ENCODE results near the gene PRKN.
"Not testable (repeated sequence)": the region's sequence is repeated elsewhere in the genome, so short reads cannot be mapped to it uniquely, and the experiment has no call there.

PRKN gene

DNA sequence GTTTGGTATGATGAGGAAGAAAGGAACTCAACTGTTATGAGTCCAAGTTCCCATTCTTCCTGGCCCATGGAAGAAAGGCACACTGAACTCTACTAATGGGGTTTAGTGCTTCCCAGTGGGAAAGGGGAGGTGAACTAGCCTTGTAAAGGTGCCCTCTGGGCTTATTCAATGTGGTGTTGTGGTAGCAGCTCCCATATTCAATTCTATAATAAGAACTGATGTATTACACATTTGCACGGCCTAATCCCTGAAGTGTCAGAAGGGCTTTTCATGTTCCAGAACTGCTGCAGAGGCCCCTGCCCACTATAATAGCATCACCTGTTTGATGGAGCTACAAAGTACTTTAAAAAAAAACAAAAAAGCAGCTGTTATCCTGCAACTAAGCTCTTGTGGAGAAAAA, 17.1 kb downstream of the PRKN start:
- no peak for DNase-seq

DNA sequence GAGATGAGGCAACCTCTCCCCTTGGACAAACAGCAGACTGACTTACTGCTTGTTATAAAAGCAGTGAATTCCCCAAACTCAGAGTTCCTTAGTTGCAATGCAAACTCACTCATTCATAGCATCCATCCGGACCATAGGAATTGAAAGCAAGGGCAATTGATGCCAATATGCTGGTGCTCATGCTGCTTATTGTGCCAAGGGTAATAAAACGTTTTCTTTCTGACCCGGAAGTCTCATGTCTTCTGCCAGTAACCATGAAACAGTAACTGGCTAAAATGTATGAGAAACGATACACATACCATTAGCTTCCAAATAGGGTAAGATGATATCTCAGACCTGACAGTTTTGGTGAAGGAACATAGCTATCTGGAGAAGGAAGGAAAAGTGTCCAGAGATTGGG, 18.1 kb downstream of the PRKN start:
- DNase-seq, result no peak

DNA sequence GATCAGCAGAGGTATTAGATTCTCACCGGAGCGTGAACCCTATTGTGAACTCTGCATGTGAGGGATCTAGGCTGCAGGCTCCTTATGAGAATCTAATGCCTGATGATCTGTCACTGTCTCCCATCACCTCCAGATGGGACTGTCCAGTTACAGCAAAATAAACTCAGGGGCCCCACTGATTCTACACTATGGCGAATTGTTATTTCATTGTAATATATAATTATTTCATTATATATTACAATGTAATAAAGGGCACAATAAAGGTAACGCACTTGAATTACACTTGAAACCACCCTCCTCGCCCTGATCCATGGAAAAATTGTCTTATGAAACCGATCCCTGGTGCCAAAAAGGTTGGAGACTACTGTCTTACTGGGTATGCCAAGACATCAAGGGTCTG, 18.6 kb downstream of the PRKN start:
- no peak for DNase-seq

DNA sequence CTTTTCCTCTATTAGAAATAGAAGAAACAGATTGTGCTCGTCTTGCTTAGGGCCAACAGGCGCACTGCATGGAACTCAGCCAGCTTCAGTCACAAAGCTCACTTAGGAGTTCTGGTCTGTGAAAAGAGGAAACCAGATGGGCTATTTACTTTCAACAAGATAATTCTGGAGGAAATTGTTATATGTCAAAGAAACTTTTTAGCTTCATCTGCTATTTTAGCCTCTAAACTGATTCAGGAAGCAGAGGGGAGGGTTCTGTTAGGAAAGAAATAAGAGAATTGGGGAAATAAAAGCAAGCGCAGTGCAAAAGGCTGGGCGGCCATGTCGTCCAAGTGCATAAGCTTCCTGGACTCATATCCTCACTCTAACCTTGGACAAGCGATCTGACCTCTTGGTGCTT, 21.3 kb downstream of the PRKN start:
- peak; percentile 72 for DNase-seq

DNA sequence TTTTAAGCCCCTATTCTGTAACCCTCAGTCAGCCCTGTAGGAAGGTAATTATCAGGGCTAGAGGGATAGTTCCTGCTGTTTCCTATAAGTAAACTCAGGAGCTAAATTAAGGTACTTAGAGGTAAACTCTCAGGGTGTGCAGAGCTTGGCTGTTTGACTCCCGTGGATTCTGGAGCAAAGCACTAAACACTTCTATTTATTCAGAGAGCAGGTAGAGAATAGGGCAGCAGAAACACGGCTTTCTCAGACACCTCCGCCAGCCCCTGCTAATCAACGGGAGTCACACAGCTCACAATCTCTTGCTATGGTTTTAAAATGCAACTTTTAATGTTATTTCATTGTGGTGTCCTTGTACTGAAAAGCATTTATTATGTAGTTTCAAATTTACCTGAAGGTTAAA, 21.8 kb downstream of the PRKN start:
- DNase-seq, result no peak

DNA sequence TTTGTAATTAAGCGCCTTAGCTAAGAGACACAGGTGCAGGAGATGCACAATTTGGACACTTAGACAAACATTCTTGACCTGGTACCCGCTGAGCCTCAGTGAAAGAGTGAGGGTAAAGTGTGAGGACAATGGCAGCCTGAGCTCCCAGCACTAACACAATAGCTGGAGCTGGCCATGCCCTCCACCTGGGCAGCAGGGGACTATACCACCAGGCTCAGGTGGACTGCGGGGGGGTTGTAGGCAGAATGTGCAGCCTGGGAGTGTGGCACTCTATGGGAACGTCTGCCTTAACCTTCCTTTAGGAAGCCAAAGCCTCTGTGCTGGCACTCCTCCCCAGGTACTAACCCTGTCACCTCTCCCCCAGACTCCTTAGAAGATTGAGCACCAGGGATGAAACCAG, 23.6 kb downstream of the PRKN start:
- DNase-seq, result no peak

DNA sequence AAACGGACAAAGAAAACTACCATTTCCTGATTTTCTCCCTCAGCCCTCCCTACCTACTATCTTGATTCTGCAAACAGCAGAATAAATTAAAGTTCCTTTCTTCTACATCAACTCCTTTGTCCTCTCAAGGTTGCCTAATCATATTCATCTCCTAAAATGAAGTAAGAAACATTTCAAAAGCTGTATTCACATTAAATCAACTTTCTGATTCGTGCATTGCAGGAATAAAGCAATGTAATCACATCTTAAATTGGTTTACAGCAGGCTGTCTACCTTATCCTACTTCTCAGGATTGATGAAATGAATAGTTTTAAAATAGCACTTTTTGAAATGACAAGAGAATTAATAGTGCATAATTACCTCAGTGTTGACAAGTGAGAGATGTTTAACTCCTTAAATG, 25.1 kb downstream of the PRKN start:
- no peak for DNase-seq

DNA sequence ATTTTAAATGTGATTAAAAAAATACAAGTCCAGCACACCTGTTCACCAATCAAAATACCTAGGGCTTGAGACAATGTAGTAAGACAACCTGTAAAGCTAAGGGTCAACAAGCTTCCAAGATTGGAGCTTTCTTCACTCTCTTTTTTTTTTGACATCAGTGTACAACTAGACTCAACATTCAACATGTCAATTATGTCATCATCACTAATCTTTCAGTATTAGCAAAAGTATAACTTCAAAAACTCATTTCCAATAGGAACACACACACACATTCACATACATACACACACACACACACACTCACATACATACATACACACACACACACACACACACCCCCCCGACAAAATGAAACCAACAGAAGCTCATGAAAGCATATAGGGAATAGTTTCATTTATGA, 26.0 kb downstream of the PRKN start:
- no peak for DNase-seq

DNA sequence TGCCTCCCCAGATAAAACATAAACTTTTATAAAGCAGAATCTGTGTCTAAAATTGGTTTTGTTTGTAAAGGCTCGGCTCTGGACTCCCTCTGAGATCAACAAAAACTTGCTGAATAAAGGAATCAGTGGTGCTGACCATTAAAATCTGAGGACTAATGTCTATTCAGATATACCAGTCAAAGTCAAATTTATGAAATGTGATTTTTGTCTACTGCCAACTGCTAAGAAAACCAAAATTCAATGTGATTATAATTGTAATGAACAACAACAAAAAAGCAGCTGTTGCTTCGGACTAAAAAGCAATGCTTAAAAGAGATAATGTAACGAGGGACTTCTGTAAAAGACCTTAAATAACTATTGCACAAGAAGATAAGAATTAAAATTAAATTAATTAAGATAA, 26.6 kb downstream of the PRKN start:
- DNase-seq, result no peak

DNA sequence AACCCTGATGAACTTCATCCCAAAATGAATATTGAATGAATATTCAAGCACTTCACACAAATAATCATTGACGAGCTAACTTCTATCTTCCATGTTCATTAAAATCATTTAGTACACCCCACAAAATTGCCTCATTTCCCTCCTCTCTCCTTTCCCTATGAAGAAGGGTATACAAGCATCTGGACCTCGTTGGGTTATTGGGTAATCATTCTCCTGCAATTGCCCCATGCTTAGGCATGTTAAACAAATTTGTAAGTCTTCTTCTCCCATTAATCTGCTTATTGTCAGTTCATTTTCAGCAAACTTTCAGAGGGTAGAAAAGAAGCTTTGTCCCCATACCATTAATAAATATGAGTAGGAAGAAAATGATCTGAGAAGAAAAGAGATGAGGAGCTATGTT, 27.6 kb downstream of the PRKN start:
- no peak for DNase-seq

DNA sequence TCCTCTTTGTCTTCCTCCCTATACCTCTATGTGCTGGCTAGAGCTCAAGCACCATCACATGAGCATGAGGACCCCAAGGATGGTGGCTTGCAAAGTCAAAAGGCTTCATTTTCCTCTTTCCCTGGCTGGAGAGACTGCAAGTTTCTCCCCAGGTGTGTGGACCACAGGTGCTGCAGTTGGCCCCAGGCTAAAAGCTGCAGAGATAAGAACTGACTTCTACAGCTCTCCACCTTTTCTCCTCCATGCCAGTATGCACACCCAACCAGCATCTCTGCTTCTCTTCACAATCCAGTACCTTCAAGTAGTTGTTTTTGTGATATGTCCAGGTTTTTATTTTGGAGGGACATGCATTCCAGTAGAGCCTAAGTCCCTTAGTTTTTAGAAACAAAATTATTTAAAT, 29.1 kb downstream of the PRKN start:
- DNase-seq, result no peak

DNA sequence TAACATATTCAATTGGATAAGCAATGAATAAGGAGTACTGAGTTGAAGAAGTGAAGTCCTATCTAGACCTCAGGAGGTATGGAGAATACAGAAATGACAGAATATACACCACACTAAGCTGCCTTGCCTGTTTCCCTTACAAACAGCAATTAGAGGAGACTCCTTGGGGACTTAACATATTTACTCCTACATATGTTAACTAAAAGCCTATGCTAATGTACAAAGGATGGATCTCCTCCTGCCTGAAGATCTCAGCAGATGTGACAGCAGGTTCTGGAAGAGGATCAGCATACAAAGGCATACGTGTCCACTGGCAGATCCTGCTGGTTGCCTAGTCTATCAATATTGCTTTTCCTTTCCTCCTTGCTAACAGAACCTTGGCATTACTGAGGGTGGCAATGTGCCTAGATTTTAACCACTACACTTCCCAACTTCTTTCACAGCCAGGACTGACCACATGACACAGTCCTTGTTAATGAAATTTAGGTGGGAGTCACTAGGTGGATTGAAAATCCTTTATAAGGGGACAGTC, 29.6 kb downstream of the PRKN start:
- no peak for DNase-seq

DNA sequence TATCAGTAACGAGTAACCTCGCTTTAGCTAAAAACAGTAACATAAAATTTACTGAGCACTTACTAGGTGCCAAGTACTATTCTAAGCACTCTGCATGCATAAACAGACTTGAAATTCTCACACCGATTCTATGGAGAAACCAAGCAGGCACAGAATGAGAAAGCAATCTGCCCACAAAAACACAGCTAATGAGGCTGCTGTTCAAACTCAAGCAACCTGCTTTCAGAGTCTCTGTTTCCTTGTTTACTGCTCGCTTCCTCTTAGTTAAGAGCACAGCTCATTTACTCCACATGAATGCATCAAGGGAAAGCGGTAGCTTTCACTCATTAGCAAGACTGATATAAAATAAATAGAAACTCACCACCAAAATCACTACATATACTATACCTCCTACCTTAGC, 37.4 kb downstream of the PRKN start:
- DNase-seq, result no peak

DNA sequence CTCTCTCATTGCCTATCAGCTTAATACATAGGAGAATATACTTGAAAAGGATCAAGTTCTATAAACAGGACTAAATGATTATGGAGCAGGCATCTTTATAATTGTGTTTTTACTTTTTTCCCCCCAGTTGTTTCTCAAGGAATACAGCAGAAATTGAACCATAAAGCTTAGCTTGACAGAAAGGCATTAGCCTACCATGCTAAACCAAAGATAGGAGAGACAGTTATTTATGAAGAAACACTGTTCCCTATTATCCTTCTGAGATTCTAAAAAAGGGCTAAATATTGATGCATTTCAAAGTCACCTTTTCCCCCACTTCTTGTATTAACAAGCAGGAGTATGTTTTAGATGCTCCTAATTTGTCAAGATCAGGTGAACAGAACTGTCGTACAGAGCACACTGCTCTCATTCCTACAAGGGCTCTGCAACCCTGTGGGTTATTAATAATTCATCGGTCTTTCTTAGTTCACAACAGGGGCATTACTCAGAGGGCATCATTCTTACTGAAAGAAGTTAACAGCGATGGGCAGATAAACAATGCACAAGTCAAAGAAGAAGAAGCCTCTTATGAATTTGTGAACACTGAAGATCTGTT, 38.7 kb downstream of the PRKN start:
- DNase-seq, result no peak

DNA sequence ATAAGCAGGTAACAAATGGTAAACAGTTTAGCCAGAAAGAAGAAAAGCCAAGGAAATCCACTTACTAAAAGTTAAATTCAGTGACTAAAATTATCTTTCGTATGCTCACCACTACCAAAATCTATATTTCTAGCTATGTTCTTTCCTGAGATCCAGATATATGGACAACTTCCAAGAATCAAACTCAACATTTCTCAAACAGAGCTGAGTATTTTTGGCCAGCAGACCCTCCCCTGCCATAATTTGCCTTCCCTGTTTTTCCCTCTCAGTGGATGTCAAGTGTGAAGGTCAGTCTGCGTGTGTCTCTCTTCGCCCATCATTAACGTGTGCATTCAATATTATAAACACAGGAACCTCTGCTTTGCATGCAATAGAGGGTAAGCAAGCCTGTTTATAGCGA, 42.0 kb downstream of the PRKN start:
- DNase-seq, result no peak

DNA sequence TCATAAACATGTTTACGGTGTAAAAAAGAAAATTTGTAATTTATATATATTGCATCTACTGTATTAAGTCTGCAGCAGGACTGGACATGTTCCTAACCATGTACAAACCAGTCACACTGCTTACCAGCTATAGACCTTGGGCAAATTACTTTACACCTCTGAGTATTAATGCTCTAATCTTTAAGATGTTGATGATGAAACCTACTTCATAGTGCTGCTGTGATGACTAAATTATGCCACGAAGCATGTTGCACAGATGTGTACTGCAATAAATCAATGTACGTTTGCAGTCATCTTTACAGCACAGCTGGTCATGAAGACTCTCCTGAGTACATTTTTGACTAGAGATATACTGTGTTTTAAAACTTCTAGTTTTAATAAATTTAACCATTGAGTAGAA, 42.6 kb downstream of the PRKN start:
- no peak for DNase-seq

DNA sequence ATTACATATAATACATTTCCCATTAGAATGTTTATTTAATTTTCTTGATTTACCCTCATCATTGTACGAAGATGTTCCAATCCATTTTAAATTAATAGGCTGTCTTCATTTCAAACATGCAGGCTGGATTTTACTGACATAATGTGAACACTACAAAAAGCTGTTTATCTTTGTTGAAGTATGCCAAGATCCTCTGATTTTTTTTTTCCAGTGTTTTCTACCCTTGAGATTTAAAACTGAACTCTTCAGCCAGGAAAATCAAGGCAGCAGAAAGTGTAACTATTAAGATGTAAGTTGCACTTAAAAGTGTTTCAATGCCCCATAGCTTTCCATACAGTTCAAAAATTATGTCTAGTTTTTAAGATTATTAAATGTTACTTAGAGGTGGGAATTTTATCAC, 43.5 kb downstream of the PRKN start:
- no peak for DNase-seq

DNA sequence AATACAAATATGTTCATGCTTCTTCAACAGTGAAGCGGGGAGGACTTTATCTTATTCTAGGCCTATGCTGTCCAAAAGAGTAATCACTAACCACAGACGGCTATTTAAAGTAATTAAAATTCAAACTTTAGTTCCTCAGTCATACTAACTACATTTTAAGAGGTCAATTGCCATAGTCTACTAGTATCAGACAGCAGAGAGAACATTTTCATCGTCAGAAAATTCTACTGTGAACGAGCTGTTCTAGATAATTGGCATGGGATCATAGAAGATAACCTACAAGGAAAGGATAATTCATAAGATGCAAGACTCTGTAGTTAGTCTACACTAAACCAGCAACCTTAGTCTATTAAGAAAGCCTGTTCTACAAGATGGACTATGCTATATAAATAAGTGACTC, 44.4 kb downstream of the PRKN start:
- DNase-seq, result no peak

DNA sequence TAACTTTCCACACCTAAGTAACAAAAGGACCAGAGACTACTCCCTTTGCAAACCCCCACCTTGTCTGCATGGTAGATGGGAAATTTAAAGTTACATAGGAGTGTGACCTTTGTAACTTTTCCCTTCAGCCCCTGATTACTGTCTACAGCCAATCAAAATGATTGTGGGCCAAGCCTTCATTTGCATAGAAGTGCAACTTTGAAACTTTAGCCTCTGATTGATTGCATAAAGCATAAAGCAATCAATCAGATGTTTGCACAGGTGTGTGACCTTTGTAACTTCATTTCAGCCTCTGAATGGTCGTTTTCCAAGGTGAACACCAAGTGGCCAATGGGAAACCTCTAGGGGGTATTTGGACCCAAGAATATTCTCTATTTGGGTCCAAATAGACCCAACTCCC, 46.1 kb downstream of the PRKN start:
- no peak for DNase-seq

DNA sequence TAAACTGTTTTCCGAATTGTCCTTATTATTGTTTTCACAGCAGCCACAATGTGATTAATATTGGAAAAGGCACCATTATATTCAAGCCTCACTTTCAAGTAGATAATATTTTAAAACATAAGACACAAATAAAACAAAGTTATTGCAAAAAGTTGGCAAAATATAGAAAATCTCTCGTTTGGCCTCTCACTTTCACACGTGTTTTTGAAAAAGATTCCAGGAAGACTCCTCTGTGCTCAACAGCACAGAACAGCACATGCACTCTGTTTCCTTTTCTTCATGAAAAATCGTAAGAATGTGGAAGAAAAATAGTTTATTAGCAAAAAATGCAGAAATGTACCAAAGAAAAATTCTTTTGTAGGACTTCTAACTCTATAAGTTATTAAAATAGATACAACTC, 46.7 kb downstream of the PRKN start:
- no peak for DNase-seq

DNA sequence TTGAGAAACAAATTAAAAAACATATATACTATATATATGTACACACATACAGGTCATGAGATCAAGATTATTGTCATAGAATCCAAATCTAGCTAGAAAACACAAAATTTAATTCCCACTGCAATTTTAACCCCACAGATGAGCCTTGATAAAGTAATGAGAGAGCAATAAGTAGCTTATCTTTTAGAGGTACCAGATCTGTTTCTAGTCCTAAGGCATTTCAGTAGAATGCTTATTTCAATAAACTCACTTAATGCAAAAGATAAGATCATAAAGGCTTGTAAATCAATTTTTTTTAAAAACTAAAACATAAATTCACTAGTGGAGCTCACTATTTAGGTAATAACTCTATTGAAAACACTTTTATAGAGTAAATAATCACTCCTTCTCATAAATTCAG, 47.2 kb downstream of the PRKN start:
- no peak for DNase-seq

DNA sequence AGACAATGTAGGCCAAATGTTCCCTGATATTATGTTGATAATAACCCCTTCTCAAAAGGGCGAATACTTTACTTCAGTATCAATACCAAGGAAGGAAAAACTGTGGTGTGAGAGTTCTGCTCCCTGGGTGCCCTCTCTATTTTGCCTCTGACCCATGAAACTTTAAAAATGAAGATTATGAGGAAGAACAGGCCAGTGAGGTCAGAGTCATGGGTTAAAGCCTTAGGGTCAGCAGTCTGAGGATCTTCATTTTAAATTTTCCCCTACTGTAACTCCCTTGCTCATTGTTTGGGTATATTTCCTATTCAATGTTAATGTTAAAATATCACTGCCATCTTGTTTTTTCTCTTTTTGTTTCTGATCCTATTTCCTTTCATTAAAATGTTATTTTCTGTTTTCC, 47.9 kb downstream of the PRKN start:
- no peak for DNase-seq

DNA sequence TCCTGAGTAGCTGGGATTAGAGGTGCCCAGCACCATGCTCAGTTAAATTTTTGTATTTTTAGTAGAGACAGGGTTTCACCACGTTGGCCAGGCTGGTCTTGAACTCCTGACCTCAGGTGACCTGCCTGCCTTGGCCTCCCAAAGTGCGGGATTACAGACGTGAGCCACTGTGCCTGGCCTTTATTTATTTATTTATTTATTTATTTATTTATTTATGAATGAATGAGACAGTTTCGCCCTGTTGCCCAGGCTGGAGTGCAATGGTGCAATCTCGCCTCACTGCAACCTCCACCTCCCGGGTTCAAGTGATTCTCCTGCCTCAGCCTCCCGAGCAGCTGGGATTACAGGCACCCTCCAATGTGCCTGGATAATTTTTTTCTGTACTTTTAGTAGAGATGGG, 48.7 kb downstream of the PRKN start:
- DNase-seq, result not testable (repeated sequence)

DNA sequence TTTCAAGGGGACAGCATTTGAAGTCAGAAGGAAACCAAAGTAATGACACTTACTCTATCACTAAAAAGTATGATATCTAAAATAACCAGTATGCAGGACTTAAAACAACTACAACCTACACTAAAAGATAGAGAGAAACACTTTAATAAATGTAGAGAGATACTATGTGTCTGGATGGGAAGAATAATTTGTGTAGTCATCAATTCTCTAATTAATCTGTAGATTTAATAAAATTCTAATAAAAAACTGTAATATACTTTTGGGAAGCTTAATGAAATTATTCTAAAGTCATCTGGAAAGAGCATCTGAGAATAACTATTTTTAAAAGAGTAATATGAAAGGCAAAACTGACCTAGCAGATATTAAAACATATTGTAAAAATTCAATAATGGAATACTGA, 52.1 kb downstream of the PRKN start:
- DNase-seq, result no peak

DNA sequence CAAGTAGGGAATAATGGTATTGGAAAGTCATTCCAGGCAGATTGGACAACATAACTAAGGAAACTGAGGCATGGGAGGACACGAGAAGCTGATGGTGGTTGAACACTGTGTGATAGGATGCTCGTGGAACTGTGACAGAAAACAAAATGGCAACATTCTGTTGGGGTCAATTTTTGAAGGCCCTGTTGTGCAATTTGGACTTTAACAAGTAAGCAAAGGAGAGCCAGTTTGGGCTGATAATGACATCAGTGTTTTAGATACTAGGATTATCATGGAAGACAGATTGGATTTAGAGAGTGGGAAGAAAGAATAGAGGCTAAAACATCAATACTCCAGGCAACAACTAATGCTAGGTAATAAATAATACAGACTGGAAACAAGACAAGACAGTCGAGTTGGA, 53.1 kb downstream of the PRKN start:
- no peak for DNase-seq

All from right forelimb (tissue), 1 donor.